ENCODE measurements around the gene BAG3.

BAG3 gene

GRCh38 chr10:119677904-119678755 is 26.9 kb downstream of the BAG3 start:
- TF ChIP-seq POLR2A (IDR thresholded peaks at IDR 0.05; ENCODE audit: extremely low read depth, insufficient read length), result no peak
- TF ChIP-seq CTCF (IDR thresholded peaks at IDR 0.05; ENCODE audit: low read depth, low read length), result no peak
- TF ChIP-seq MYC (IDR thresholded peaks at IDR 0.05; ENCODE audit: low read depth, low read length), result no peak
- no peak for TF ChIP-seq MAX (IDR thresholded peaks at IDR 0.05; ENCODE audit: low read depth, low read length)
- DNase-seq (ENCODE audit: low read depth), result no peak
- H3K4me3 ChIP-seq (ENCODE audit: low read depth, low read length), result no peak overlapping the region

- DNase-seq (ENCODE audit: low read depth), result no peak
- TF ChIP-seq POLR2A (IDR thresholded peaks at IDR 0.05; ENCODE audit: extremely low read depth, insufficient read length) (no peak), MAX (IDR thresholded peaks at IDR 0.05; ENCODE audit: low read depth, low read length) (no peak), CTCF (IDR thresholded peaks at IDR 0.05; ENCODE audit: low read depth, low read length) (no peak), MYC (IDR thresholded peaks at IDR 0.05; ENCODE audit: low read depth, low read length) (no peak)
- no peak overlapping the region for H3K4me3 ChIP-seq (ENCODE audit: low read depth, low read length)
Observed at GRCh38 chr10:119679480-119679829, 28.3 kb downstream of the BAG3 start.

- TF ChIP-seq POLR2A (IDR thresholded peaks at IDR 0.05; ENCODE audit: extremely low read depth, insufficient read length), result no peak
- TF ChIP-seq CTCF (IDR thresholded peaks at IDR 0.05; ENCODE audit: low read depth, low read length), result no peak
- TF ChIP-seq MAX (IDR thresholded peaks at IDR 0.05; ENCODE audit: low read depth, low read length), result no peak
- no peak for TF ChIP-seq MYC (IDR thresholded peaks at IDR 0.05; ENCODE audit: low read depth, low read length)
- DNase-seq (ENCODE audit: low read depth), result peak; percentile 62
Observed at GRCh38 chr10:119680050-119680449, 28.9 kb downstream of the BAG3 start.

GRCh38 chr10:119680650-119681081 is 29.5 kb downstream of the BAG3 start:
- TF ChIP-seq MYC (IDR thresholded peaks at IDR 0.05; ENCODE audit: low read depth, low read length), result no peak
- no peak for TF ChIP-seq MAX (IDR thresholded peaks at IDR 0.05; ENCODE audit: low read depth, low read length)
- TF ChIP-seq CTCF (IDR thresholded peaks at IDR 0.05; ENCODE audit: low read depth, low read length), result no peak
- no peak for TF ChIP-seq POLR2A (IDR thresholded peaks at IDR 0.05; ENCODE audit: extremely low read depth, insufficient read length)
- peak; percentile 29 for DNase-seq (ENCODE audit: low read depth)
- H3K4me3 ChIP-seq (ENCODE audit: low read depth, low read length), result no peak overlapping the region

More at GRCh38 chr10:119680050-119680449, 28.9 kb downstream of the BAG3 start:
- no peak overlapping the region for H3K4me3 ChIP-seq (ENCODE audit: low read depth, low read length)

- TF ChIP-seq MAX (IDR thresholded peaks at IDR 0.05; ENCODE audit: low read depth, low read length), result no peak
- no peak for TF ChIP-seq POLR2A (IDR thresholded peaks at IDR 0.05; ENCODE audit: extremely low read depth, insufficient read length)
- no peak for TF ChIP-seq MYC (IDR thresholded peaks at IDR 0.05; ENCODE audit: low read depth, low read length)
- peak; percentile 84 for TF ChIP-seq CTCF (IDR thresholded peaks at IDR 0.05; ENCODE audit: low read depth, low read length)
- H3K4me3 ChIP-seq (ENCODE audit: low read depth, low read length), result no peak overlapping the region
- peak; percentile 84 for DNase-seq (ENCODE audit: low read depth)
Observed at GRCh38 chr10:119686465-119687191, 35.4 kb downstream of the BAG3 start.

All from NB4 (cell line).